ENCODE results near the gene TMEM140.

- TF ChIP-seq, protein P1, sequence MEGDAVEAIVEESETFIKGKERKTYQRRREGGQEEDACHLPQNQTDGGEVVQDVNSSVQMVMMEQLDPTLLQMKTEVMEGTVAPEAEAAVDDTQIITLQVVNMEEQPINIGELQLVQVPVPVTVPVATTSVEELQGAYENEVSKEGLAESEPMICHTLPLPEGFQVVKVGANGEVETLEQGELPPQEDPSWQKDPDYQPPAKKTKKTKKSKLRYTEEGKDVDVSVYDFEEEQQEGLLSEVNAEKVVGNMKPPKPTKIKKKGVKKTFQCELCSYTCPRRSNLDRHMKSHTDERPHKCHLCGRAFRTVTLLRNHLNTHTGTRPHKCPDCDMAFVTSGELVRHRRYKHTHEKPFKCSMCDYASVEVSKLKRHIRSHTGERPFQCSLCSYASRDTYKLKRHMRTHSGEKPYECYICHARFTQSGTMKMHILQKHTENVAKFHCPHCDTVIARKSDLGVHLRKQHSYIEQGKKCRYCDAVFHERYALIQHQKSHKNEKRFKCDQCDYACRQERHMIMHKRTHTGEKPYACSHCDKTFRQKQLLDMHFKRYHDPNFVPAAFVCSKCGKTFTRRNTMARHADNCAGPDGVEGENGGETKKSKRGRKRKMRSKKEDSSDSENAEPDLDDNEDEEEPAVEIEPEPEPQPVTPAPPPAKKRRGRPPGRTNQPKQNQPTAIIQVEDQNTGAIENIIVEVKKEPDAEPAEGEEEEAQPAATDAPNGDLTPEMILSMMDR (conservative IDR thresholded peaks at IDR 0.05) = no peak
- TF ChIP-seq EZH2 (IDR thresholded peaks at IDR 0.05; ENCODE audit: low read depth) = no peak
Observed at GRCh38 chr7:135206941-135207391, 59.1 kb downstream of the TMEM140 start.
